K562 (cell line): ENCODE results near the gene SEMA4F. TPM values are rescaled to one million over a fixed set of nuclear protein-coding genes. Genes with fewer than 3 reads are reported as not detected.

Experiments
- ATAC-seq: fragments of 200-7000 bp; cut with Tn5 transposase; 3 replicates; pipeline ENCODE4 v1.9.1; 2020; ENCODE audit warnings: moderate library complexity
- BruUV-seq: library from RNA; stranded (reverse); fragments of 400-500 nt; replicated peaks from 2 replicates; lab custom pipeline; 2021; lab: Mats Ljungman, UMichigan
- CTCF ChIA-PET: fragments of 300-600 bp; formaldehyde crosslinking; extraction: SDS; loops from one replicate; lab custom pipeline; 2021; ENCODE audit warnings: low intra/inter-chr PET ratio; lab: Yijun Ruan, JAX
- POLR2A ChIA-PET: fragments of 300-600, 350-650 bp; sonication (Branson Sonifier 250); formaldehyde crosslinking; extraction: SDS; loops from one replicate; lab custom pipeline; 2021; ENCODE audit warnings: antibody characterized with exemption, inconsistent platforms; lab: Yijun Ruan, JAX
- DNase-seq, 4 experiments: peaks; one replicate each; pipeline versions ENCODE4 v3.0.0 to v3.0.0-alpha.2; 2011 to 2018; ENCODE audit warnings: low spot score in 3 of 4, mixed read lengths in 3 of 4; ENCODE audit errors: extremely low read depth in 1 of 4
- FAIRE-seq: peaks from 2 replicates; lab custom pipeline; 2011; peaks lifted over from hg19 to GRCh38; lab: Jason Lieb, UNC
- H2AFZ ChIP-seq: 2 replicates; pipeline ENCODE4 v1.6.0; 2011; ENCODE audit warnings: low read depth, low read length, control low read depth, inconsistent platforms
- H3K27ac ChIP-seq: fragments of 200-600 bp; 3 replicates; pipeline ENCODE4 v1.8.0; 2011; ENCODE audit warnings: low read depth, mild to moderate bottlenecking, control low read depth, inconsistent platforms, low read length, moderate library complexity, mixed read lengths; ENCODE audit errors: extremely low read depth
- H3K27me3 ChIP-seq, 2 experiments: fragments of 300-600 bp in 1 of 2; 2 replicates in 1 of 2; 3 replicates in 1 of 2; pipeline versions ENCODE4 v1.6.0 to v1.8.0; 2011; ENCODE audit warnings: inconsistent platforms in 2 of 2, low read length in 2 of 2, mild to moderate bottlenecking in 1 of 2, mixed read lengths in 1 of 2, moderate library complexity in 1 of 2; ENCODE audit not compliant: control insufficient read depth in 2 of 2, insufficient read depth in 2 of 2
- H3K36me3 ChIP-seq: fragments of 300-600 bp; 3 replicates; pipeline ENCODE4 v1.8.0; 2011; ENCODE audit warnings: mild to moderate bottlenecking, low read length, inconsistent platforms; ENCODE audit not compliant: control insufficient read depth, insufficient read depth
- H3K4me1 ChIP-seq, 2 experiments: fragments of 200-600 bp in 1 of 2; replicated peaks in 1 of 2; 2 replicates in 1 of 2; 3 replicates in 1 of 2; pipeline versions ENCODE4 v1.5.1 to v1.8.0; 2011; ENCODE audit warnings: inconsistent platforms in 2 of 2, low read length in 2 of 2, mild to moderate bottlenecking in 1 of 2, mixed read lengths in 1 of 2, moderate library complexity in 1 of 2; ENCODE audit not compliant: control insufficient read depth in 2 of 2, insufficient read depth in 2 of 2
- H3K4me2 ChIP-seq: 2 replicates; pipeline ENCODE4 v1.6.1; 2011; ENCODE audit warnings: low read length, control low read depth, inconsistent platforms, mixed read lengths; ENCODE audit not compliant: insufficient read depth
- H3K4me3 ChIP-seq: fragments of 200-600 bp; sonication (generic), shearing (Covaris generic); 2 replicates; pipeline ENCODE4 v1.5.1; 2016; ENCODE audit warnings: control low read depth, inconsistent platforms
- H3K79me2 ChIP-seq: fragments of 200-600 bp; 3 replicates; pipeline ENCODE4 v1.8.0; 2011; ENCODE audit warnings: low read length, inconsistent platforms; ENCODE audit not compliant: control insufficient read depth, insufficient read depth
- H3K9ac ChIP-seq, 2 experiments: 2 replicates each; pipeline versions ENCODE4 v1.6.0 to v1.6.1; 2011; ENCODE audit warnings: low read depth in 2 of 2, low read length in 2 of 2, control low read depth in 1 of 2, inconsistent platforms in 1 of 2, mild to moderate bottlenecking in 1 of 2, mixed read lengths in 1 of 2; ENCODE audit not compliant: insufficient read depth in 1 of 2
- H3K9me1 ChIP-seq: one replicate; pipeline ENCODE4 v1.6.0; 2011; ENCODE audit warnings: inconsistent platforms, mild to moderate bottlenecking, low read length, moderate library complexity; ENCODE audit not compliant: control insufficient read depth, insufficient read depth
- H3K9me3 ChIP-seq: replicated peaks from 2 replicates; pipeline ENCODE4 v1.5.1; 2011; ENCODE audit warnings: low read depth, low read length, inconsistent platforms; ENCODE audit not compliant: control insufficient read depth, insufficient read depth
- H4K20me1 ChIP-seq: replicated peaks from 2 replicates; pipeline ENCODE4 v1.6.1; 2011; ENCODE audit warnings: low read length, inconsistent platforms, mixed read lengths; ENCODE audit not compliant: control insufficient read depth, insufficient read depth
- ATF3 ChIP-seq, 2 experiments: fragments of 450-650 bp in 1 of 2; sonication (generic) in 1 of 2; formaldehyde crosslinking in 1 of 2; IDR thresholded peaks in 1 of 2; conservative IDR thresholded peaks in 1 of 2; 2 replicates each; pipeline versions ENCODE4 v1.6.1 to v1.8.1; 2016 to 2023; ENCODE audit warnings: mild to moderate bottlenecking in 2 of 2, moderate library complexity in 2 of 2, inconsistent platforms in 1 of 2, missing genetic modification reagents in 1 of 2
- EZH2 ChIP-seq: IDR thresholded peaks from 2 replicates; pipeline ENCODE4 v1.6.1; 2012; ENCODE audit warnings: low read depth, mild to moderate bottlenecking, inconsistent platforms, low read length, borderline replicate concordance
- FOXM1 ChIP-seq, 2 experiments: fragments of 450-650 bp in 1 of 2; sonication (generic) in 1 of 2; formaldehyde crosslinking in 1 of 2; IDR thresholded peaks; 2 replicates each; pipeline versions ENCODE4 v1.6.1 to v1.9.0; 2017 to 2022; ENCODE audit warnings: low read depth in 2 of 2, mild to moderate bottlenecking in 2 of 2, missing genetic modification reagents in 1 of 2, moderate library complexity in 1 of 2
- KAT8 ChIP-seq: fragments of 450-650 bp; IDR thresholded peaks from 2 replicates; pipeline ENCODE4 v1.6.1; 2016; ENCODE audit warnings: low read depth, mild to moderate bottlenecking
- NFXL1 ChIP-seq: fragments of 450-650 bp; formaldehyde crosslinking; IDR thresholded peaks from 2 replicates; pipeline ENCODE4 v1.4.0; 2021; ENCODE audit warnings: mild to moderate bottlenecking
- RBBP5 ChIP-seq: fragments of 200-600 bp; sonication (generic); IDR thresholded peaks from 2 replicates; pipeline ENCODE4 v1.6.1; 2012; ENCODE audit warnings: borderline replicate concordance, mild to moderate bottlenecking, low read length, control low read depth, inconsistent platforms; ENCODE audit not compliant: insufficient read depth, poor library complexity, severe bottlenecking
- USF1 ChIP-seq: sonication (generic); formaldehyde crosslinking; IDR thresholded peaks from 2 replicates; pipeline ENCODE4 v1.9.0; 2022; ENCODE audit warnings: mild to moderate bottlenecking, missing genetic modification reagents
- XRCC5 ChIP-seq: fragments of 200-400 bp; formaldehyde crosslinking; IDR thresholded peaks from 2 replicates; pipeline ENCODE4 v1.6.1; 2017; ENCODE audit warnings: low read depth, mild to moderate bottlenecking, low read length
- ZNF655 ChIP-seq: fragments of 250-450 bp; sonication (Bioruptor Pico); IDR thresholded peaks from 2 replicates; pipeline ENCODE4 v1.5.0; 2021
- ZNF830 ChIP-seq: fragments of 250-450 bp; sonication (Bioruptor Pico); IDR thresholded peaks from 2 replicates; pipeline ENCODE4 v1.5.0; 2021; ENCODE audit warnings: mild to moderate bottlenecking
- WGBS: fragments of 100-300 bp; shearing (Covaris generic); methylation state at CpG from one replicate; pipeline ENCODE4 v1.1.6; 2016; ENCODE audit warnings: low coverage, mixed read lengths; ENCODE audit not compliant: insufficient coverage; ENCODE audit errors: missing lambda C conversion rate; 5-methylcytosine and 5-hydroxymethylcytosine counted together
- in situ Hi-C: fragments of 300-500 bp; cut with MboI; formaldehyde crosslinking; loops from 4 replicates; pipeline ENCODE4 v1.15.0; 2018; ENCODE audit warnings: inconsistent platforms, mixed read lengths
- intact Hi-C: fragments of 100-400 bp; cut with micrococcal nuclease; formaldehyde crosslinking; loops from 2 replicates; pipeline ENCODE4 v1.14.2; 2022
- polyA plus RNA-seq, 8 experiments: library from polyadenylated mRNA; depleted of rRNA in 4 of 8; stranded (reverse) in 5 of 8; unstranded in 3 of 8; fragments of >200 nt; fragmentation: Nextera tagmentation in 2 of 8; fragmentation: Illumina TruSeq in 1 of 8; extraction: Ambion mirVana in 2 of 8; extraction: Trizol in 1 of 8; gene quantifications; 2 replicates each; pipeline versions ENCODE4 v1.2.1 to v1.2.3, GENCODE V29; 2011 to 2014; ENCODE audit warnings: inconsistent platforms in 1 of 8, missing spikeins in 1 of 8
- total RNA-seq, 7 experiments: library from RNA; depleted of rRNA in 6 of 7; stranded (reverse); fragments of >200 nt in 6 of 7; fragmentation: Illumina TruSeq in 2 of 7; extraction: Trizol in 2 of 7; gene quantifications; 2 replicates each; pipeline versions ENCODE4 v1.2.1 to v1.2.3, GENCODE V29; 2011 to 2021; ENCODE audit warnings: low replicate concordance in 1 of 7

SEMA4F gene
- total and polyA plus RNA-seq, 9 of the 15 experiments (the other 6 are each of a cell fraction or from before 2014, with no cell fraction given) = 0.08 to 1.6 (median 0.33) TPM

- Histone ChIP-seq H3K4me3 (no peak overlapping the region), H2AFZ (no peak overlapping the region), H3K27me3 (peaks cover 3 to 15% of the 10 kb centered on the region in 2 experiments; a peak in 4 of 5 replicates), H3K36me3 (no peaks in the 10 kb centered on the region), H3K4me2 (no peak overlapping the region), H3K9ac (no peak overlapping the region), H3K9me1 (no peaks in the 10 kb centered on the region), H4K20me1 (no peaks in the 10 kb centered on the region), H3K4me1 (no peaks in the 10 kb centered on the region), H3K9me3 (no peaks in the 10 kb centered on the region), H3K79me2 (no peaks in the 10 kb centered on the region), H3K27ac (no peak overlapping the region)
- ChIA-PET CTCF (no interaction called here), POLR2A (interaction anchor here (0.6 kb wide), 1 partner anchor 49 kb away, joined by 3 read pairs; no protein-coding TSS in a partner anchor)
- WGBS = 3% methylated on average over 3 of the region's 3 CpGs
- in situ Hi-C loops (loop anchor here (10.0 kb wide), 1 partner anchor 341 kb away; no protein-coding TSS in a partner anchor), intact Hi-C loops (loop anchor here (5.0 to 10.0 kb wide), 2 partner anchors 721 to 933 kb away; no protein-coding TSS in a partner anchor)
- no TSS peak for BruUV-seq
- FAIRE-seq = no peak
- no peak for TF ChIP-seq FOXM1 (IDR thresholded peaks at IDR 0.05; ENCODE audit: low read depth)
- TF ChIP-seq FOXM1 (CRISPR knock-in tag; IDR thresholded peaks at IDR 0.05; ENCODE audit: low read depth) = no peak
- no peak for ATAC-seq
- no peak for DNase-seq
Measured at GRCh38 chr2:74694281-74694680, 40.2 kb downstream of the SEMA4F start.

- CTCF ChIA-PET = no interaction called here
- Histone ChIP-seq H3K36me3 (no peaks in the 10 kb centered on the region), H3K27ac (no peak overlapping the region), H3K4me2 (no peak overlapping the region)
- 1% methylated on average over 4 of the region's 4 CpGs for WGBS
- DNase-seq = no peak
- TF ChIP-seq USF1 (CRISPR knock-in tag) = no peak
- no peak for TF ChIP-seq XRCC5
- TF ChIP-seq ZNF655 = no peak
- no peak for TF ChIP-seq RBBP5
- no peak for TF ChIP-seq KAT8
- TF ChIP-seq NFXL1 (CRISPR knock-in tag) = no peak
- no peak for TF ChIP-seq EZH2
- TF ChIP-seq ATF3 (IDR thresholded peaks at IDR 0.05) = no peak
- TF ChIP-seq ATF3 (CRISPR knock-in tag; conservative IDR thresholded peaks at IDR 0.05) = no peak
- TF ChIP-seq ZNF830 (CRISPR knock-in tag) = no peak
- TF ChIP-seq, all 486 proteins: peak for 0
- no TSS peak for BruUV-seq
- no peaks in the 10 kb centered on the region for H3K4me1 ChIP-seq
- H4K20me1 ChIP-seq = no peaks in the 10 kb centered on the region
- in situ Hi-C loops (loop anchor here (10.0 kb wide), 1 partner anchor 339 kb away; no protein-coding TSS in a partner anchor), intact Hi-C loops (loop anchor here (10.0 kb wide), 1 partner anchor 719 kb away; no protein-coding TSS in a partner anchor)
- H3K9me3 ChIP-seq = no peaks in the 10 kb centered on the region
- no peak overlapping the region for H3K9ac ChIP-seq
- no peak for ATAC-seq
- POLR2A ChIA-PET = interaction anchor here (0.9 kb wide), 1 partner anchor 181 kb away, joined by 3 read pairs; no protein-coding TSS in a partner anchor
- FAIRE-seq = no peak
- H3K4me3 ChIP-seq = no peak overlapping the region
- H2AFZ ChIP-seq = no peak overlapping the region
- H3K27me3 ChIP-seq = peaks cover 3 to 15% of the 10 kb centered on the region in 2 experiments; a peak in 3 of 5 replicates
- H3K79me2 ChIP-seq = no peaks in the 10 kb centered on the region
- no peaks in the 10 kb centered on the region for H3K9me1 ChIP-seq
Measured at GRCh38 chr2:74695663-74696062, 41.6 kb downstream of the SEMA4F start.
